Ascending aorta (tissue), 2 donors: ENCODE data around the gene ARHGAP42. TPM values are rescaled to one million over a fixed set of nuclear protein-coding genes. Genes with fewer than 3 reads are reported as not detected.
"Not testable (repeated sequence)": the region's sequence is repeated elsewhere in the genome, so short reads cannot be mapped to it uniquely, and the experiment has no call there.

Source experiments
- DNase-seq, 2 donors: peaks; one replicate each; pipeline ENCODE4 v3.0.0-alpha.2; 2019; ENCODE audit warnings: low spot score in 2 of 2
- H3K27ac ChIP-seq, 2 donors: fragments of 200-600 bp; sonication (generic); one replicate each; pipeline ENCODE4 v1.5.1; 2016 to 2017; ENCODE audit warnings: mild to moderate bottlenecking in 1 of 2
- H3K27me3 ChIP-seq: fragments of 200-600 bp; sonication (generic); one replicate; pipeline ENCODE4 v1.5.1; 2017
- H3K36me3 ChIP-seq, 2 donors: fragments of 200-600 bp; sonication (generic); one replicate each; pipeline ENCODE4 v1.5.1; 2016
- H3K4me1 ChIP-seq, 2 donors: fragments of 200-600 bp; sonication (generic); one replicate each; pipeline ENCODE4 v1.5.1; 2016 to 2017; ENCODE audit warnings: mild to moderate bottlenecking in 1 of 2
- H3K4me3 ChIP-seq, 2 donors: fragments of 200-600 bp; sonication (generic); one replicate each; pipeline ENCODE4 v1.5.1; 2016 to 2017; ENCODE audit warnings: mild to moderate bottlenecking in 1 of 2
- H3K9me3 ChIP-seq, 2 donors: fragments of 200-600 bp; sonication (generic); one replicate each; pipeline ENCODE4 v1.5.1; 2016
- intact Hi-C: fragments of 100-400 bp; cut with DNase I; formaldehyde crosslinking; loops from one replicate; pipeline ENCODE4 v1.15.1; 2023
- total RNA-seq: library from RNA; depleted of rRNA; stranded (reverse); fragments of >200 nt; gene quantifications from one replicate; pipeline ENCODE4 v1.1.0, GENCODE V29; 2016
- TF ChIP-seq, protein P1 (sequence below), 3 experiments: fragments of 200-600 bp in 2 of 3; fragments of 450-650 bp in 1 of 3; sonication (generic) in 2 of 3; IDR thresholded peaks; one replicate each; pipeline ENCODE4 v1.5.1; 2016 to 2019; ENCODE audit warnings: antibody characterized with exemption in 3 of 3, mild to moderate bottlenecking in 1 of 3, moderate library complexity in 1 of 3

The ARHGAP42 gene
- total RNA-seq, 1 donor from 2014 or later: 4.7 TPM

DNA sequence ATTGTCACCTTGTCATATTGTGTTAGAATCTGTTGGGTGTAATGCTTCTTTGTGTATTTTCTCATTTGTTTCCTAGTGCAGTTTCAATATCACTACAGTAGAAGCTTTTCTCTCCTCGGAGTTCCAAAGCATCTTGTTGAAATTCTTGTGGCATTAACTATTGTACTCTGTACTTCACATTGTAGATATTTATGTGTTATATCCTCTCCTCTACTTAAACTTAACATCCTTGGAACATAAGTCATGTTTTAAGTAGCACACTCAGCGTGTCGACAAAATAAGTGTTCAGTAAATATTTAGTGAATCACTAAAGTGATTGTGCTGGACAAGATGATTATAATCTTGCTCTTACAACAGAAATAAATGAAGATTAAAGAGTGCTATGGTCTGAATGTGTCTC, 201.7 kb downstream of the ARHGAP42 start:
- no peak for DNase-seq
- Histone ChIP-seq H3K36me3 (no peaks in the 10 kb centered on the region), H3K27me3 (no peaks in the 10 kb centered on the region), H3K4me1 (no peaks in the 10 kb centered on the region), H3K27ac (no peak overlapping the region), H3K4me3 (no peak overlapping the region), H3K9me3 (no peaks in the 10 kb centered on the region)
- TF ChIP-seq, protein P1, sequence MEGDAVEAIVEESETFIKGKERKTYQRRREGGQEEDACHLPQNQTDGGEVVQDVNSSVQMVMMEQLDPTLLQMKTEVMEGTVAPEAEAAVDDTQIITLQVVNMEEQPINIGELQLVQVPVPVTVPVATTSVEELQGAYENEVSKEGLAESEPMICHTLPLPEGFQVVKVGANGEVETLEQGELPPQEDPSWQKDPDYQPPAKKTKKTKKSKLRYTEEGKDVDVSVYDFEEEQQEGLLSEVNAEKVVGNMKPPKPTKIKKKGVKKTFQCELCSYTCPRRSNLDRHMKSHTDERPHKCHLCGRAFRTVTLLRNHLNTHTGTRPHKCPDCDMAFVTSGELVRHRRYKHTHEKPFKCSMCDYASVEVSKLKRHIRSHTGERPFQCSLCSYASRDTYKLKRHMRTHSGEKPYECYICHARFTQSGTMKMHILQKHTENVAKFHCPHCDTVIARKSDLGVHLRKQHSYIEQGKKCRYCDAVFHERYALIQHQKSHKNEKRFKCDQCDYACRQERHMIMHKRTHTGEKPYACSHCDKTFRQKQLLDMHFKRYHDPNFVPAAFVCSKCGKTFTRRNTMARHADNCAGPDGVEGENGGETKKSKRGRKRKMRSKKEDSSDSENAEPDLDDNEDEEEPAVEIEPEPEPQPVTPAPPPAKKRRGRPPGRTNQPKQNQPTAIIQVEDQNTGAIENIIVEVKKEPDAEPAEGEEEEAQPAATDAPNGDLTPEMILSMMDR (IDR thresholded peaks at IDR 0.05): no peak
- intact Hi-C loops: no loop called here

DNA sequence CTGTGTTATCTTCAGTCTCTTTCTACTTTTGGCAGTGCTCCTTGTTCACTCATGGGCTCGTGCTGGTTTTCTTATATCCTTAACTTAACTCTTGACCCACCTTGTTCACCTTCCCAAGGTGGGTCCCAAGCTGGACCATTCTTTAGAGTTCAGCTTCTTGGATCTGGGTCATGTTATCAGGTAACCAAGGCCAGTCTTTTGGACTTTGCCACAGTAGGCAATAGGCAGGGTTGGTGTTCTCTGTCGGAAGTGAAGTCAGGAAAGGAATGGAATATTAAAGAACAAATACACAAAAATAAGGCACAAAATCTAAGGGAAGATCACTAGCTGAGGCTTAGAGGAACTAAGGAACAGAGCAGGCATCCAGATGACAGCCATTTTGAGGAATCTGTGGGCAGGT, 202.7 kb downstream of the ARHGAP42 start:
- no peak overlapping the region for H3K27ac ChIP-seq

DNA sequence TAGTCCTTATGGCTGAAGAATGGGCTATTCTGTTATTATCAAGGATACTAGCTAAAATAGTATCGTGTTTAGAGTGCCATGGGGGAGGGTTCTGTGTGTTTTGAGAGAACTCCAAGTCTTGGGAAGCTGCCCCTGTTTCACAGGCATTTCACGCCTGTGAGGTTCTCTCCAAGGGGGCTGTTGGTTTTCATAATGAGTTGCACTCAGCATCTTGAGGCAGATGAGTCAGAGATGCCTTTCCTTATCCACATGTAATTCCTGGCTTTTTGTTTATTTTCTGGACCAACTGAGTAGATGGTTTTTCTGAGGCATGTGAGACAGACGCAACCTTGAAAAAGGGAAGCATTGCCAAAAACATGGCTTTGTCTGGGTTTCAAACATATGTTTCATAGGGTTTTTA, 203.7 kb downstream of the ARHGAP42 start:
- Histone ChIP-seq H3K9me3 (no peaks in the 10 kb centered on the region), H3K36me3 (no peaks in the 10 kb centered on the region), H3K27ac (no peak overlapping the region), H3K27me3 (no peaks in the 10 kb centered on the region), H3K4me1 (no peaks in the 10 kb centered on the region), H3K4me3 (no peak overlapping the region)
- TF ChIP-seq, protein P1 (IDR thresholded peaks at IDR 0.05): no peak
- intact Hi-C loops: no loop called here
- no peak for DNase-seq

More for the DNA sequence above, 202.7 kb downstream of the ARHGAP42 start:
- no peaks in the 10 kb centered on the region for H3K9me3 ChIP-seq
- H3K4me3 ChIP-seq: no peak overlapping the region
- no peaks in the 10 kb centered on the region for H3K4me1 ChIP-seq
- H3K36me3 ChIP-seq: no peaks in the 10 kb centered on the region
- intact Hi-C loops: no loop called here
- TF ChIP-seq, protein P1 (IDR thresholded peaks at IDR 0.05): no peak
- no peaks in the 10 kb centered on the region for H3K27me3 ChIP-seq
- DNase-seq: no peak

DNA sequence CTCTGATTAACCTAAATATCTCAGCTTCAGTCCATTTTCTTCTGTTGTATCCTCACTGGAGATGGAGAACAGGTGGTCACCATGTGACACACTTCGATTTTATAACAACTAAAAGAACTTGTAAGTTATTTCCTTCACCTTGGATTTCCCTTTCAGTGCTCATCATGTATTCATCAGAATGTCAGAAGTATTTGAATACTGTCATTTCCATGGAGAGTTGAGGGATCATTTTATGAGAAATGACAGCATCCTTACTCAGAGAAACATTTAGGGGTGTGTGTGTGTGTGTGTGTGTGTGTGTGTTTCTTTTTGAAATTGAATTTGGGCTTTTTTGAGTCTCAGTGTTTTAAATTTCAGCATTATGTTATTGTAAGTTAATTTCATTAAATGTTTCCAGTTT, 205.8 kb downstream of the ARHGAP42 start:
- TF ChIP-seq, protein P1 (IDR thresholded peaks at IDR 0.05): no peak
- Histone ChIP-seq H3K27ac (no peak overlapping the region), H3K4me3 (no peak overlapping the region), H3K36me3 (no peaks in the 10 kb centered on the region), H3K27me3 (no peaks in the 10 kb centered on the region), H3K9me3 (no peaks in the 10 kb centered on the region), H3K4me1 (no peaks in the 10 kb centered on the region)
- intact Hi-C loops: no loop called here
- DNase-seq: no peak

DNA sequence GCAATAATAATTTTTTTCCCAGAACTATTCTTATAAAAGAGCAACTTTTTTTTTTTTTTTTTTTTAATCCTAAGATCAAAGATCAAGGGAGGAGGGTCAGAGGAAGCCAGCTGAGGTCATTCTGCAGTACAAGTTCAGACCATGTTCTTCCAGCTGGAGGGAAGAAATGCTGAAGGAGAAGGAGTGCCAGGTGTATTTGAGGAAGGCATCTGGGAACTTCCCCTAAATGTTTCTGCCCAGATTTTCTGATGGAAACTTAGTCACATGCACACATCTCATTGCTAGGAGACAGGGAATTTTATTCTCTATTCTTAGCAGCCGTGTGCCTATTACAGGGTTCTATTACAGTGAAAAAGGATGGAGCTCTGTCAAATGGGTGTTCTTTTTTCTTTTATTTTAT, 208.4 kb downstream of the ARHGAP42 start:
- intact Hi-C loops: no loop called here
- TF ChIP-seq, protein P1 (IDR thresholded peaks at IDR 0.05): no peak
- no peak for DNase-seq
- no peaks in the 10 kb centered on the region for H3K36me3 ChIP-seq
- H3K4me1 ChIP-seq: no peaks in the 10 kb centered on the region
- H3K27ac ChIP-seq: no peak overlapping the region
- no peak overlapping the region for H3K4me3 ChIP-seq
- no peaks in the 10 kb centered on the region for H3K9me3 ChIP-seq
- H3K27me3 ChIP-seq: no peaks in the 10 kb centered on the region

DNA sequence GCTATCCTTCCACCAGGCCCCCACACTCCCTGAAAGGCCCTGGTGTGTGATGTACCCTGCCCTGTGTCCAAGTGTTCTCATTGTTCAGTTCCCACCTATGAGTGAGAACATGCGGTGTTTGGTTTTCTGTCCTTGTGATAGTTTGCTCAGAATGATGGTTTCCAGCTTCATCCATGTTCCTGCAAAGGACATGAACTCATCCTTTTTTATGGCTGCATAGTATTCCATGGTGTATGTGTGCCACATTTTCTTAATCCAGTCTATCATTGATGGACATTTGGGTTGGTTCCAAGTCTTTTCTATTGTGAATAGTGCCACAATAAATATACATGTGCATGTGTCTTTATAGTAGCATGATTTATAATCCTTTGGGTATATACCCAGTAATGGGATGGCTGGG, 208.9 kb downstream of the ARHGAP42 start:
- H3K4me3 ChIP-seq, DNase-seq, H3K27ac ChIP-seq, H3K4me1 ChIP-seq, H3K36me3 ChIP-seq, intact Hi-C loops, H3K9me3 ChIP-seq, H3K27me3 ChIP-seq: not testable (repeated sequence)

DNA sequence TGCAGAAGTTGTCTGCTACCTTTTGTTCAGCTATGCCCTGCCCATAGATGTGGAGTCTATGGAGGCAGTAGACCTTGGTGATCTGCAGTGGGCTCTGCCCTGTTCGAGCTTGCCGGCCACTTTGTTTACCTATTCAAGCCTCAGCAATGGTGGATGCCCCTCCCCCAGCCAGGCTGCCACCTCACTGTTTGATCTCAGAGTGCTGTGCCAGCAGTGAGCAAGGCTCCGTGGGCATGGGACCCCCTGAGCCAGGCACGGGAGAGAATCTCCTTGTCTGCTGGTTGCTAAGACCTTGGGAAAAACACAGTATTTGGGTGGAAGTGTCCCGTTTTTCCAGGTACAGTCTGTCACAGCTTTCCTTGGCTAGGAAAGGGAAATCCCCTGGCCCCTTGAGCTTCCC, 214.4 kb downstream of the ARHGAP42 start:
- not testable (repeated sequence) for H3K27me3 ChIP-seq, H3K9me3 ChIP-seq

More for the DNA sequence above, 214.4 kb downstream of the ARHGAP42 start:
- H3K36me3 ChIP-seq, DNase-seq, intact Hi-C loops, H3K4me3 ChIP-seq, H3K27ac ChIP-seq, H3K4me1 ChIP-seq: not testable (repeated sequence)
